K562 (cell line): ENCODE data around the gene FAM83G. TPM values are rescaled to one million over a fixed set of nuclear protein-coding genes. Genes with fewer than 3 reads are reported as not detected.
A peak's percentile ranks its signal among the peaks of the same experiment; 100 is the strongest.

Source experiments
- ATF1 ChIP-seq, 2 experiments: fragments of 450-650 bp in 1 of 2; IDR thresholded peaks; 2 replicates each; pipeline ENCODE4 v1.6.1; 2016; ENCODE audit warnings: missing compliant biosample characterization in 1 of 2, missing genetic modification characterization in 1 of 2
- BRCA1 ChIP-seq, 2 experiments: fragments of 450-650 bp in 1 of 2; sonication (generic) in 1 of 2; formaldehyde crosslinking in 1 of 2; IDR thresholded peaks; 2 replicates each; pipeline versions ENCODE4 v1.5.0 to v1.6.1; 2017 to 2020; ENCODE audit warnings: mild to moderate bottlenecking in 1 of 2, missing genetic modification reagents in 1 of 2
- CEBPB ChIP-seq: fragments of 450-650 bp; IDR thresholded peaks from 2 replicates; pipeline ENCODE4 v1.6.1; 2016; ENCODE audit warnings: missing genetic modification characterization, missing compliant biosample characterization
- CLOCK ChIP-seq: fragments of 250-450 bp; sonication (Bioruptor Pico); IDR thresholded peaks from 2 replicates; pipeline ENCODE4 v1.4.0; 2020; ENCODE audit warnings: mild to moderate bottlenecking, moderate library complexity, borderline replicate concordance
- CREBBP ChIP-seq: IDR thresholded peaks from one replicate; pipeline ENCODE4 v1.6.1; 2012; ENCODE audit warnings: low read depth, mild to moderate bottlenecking, control low read depth, inconsistent platforms, low read length
- CSDE1 ChIP-seq, 2 experiments: fragments of 450-650 bp; IDR thresholded peaks; 2 replicates each; pipeline ENCODE4 v1.6.1; 2016; ENCODE audit warnings: mild to moderate bottlenecking in 1 of 2
- ETV1 ChIP-seq: fragments of 450-650 bp; conservative IDR thresholded peaks from 2 replicates; pipeline ENCODE4 v1.6.1; 2016; ENCODE audit warnings: missing genetic modification characterization, control low read depth, low read depth, missing compliant biosample characterization
- GTF2B ChIP-seq: IDR thresholded peaks from 2 replicates; pipeline ENCODE4 v1.6.1; 2011; ENCODE audit not compliant: insufficient read length; ENCODE audit errors: extremely low read depth
- ILK ChIP-seq: fragments of 450-650 bp; IDR thresholded peaks from 2 replicates; pipeline ENCODE4 v1.6.1; 2016; ENCODE audit warnings: missing genetic modification characterization, low read depth, mild to moderate bottlenecking, missing compliant biosample characterization, moderate library complexity, borderline replicate concordance
- MBD1 ChIP-seq: fragments of 250-450 bp; sonication (Bioruptor Pico); IDR thresholded peaks from 2 replicates; pipeline ENCODE4 v1.8.0; 2022; ENCODE audit warnings: inconsistent platforms
- MEF2D ChIP-seq: conservative IDR thresholded peaks from 2 replicates; pipeline ENCODE4 v1.6.1; 2016; ENCODE audit warnings: low read depth, missing genetic modification characterization, missing compliant biosample characterization
- NFXL1 ChIP-seq: fragments of 450-650 bp; formaldehyde crosslinking; IDR thresholded peaks from 2 replicates; pipeline ENCODE4 v1.4.0; 2021; ENCODE audit warnings: mild to moderate bottlenecking
- PHB2 ChIP-seq: fragments of 450-650 bp; IDR thresholded peaks from 2 replicates; pipeline ENCODE4 v1.6.1; 2017; ENCODE audit warnings: low read depth
- POLR2G ChIP-seq: fragments of 200-400 bp; formaldehyde crosslinking; IDR thresholded peaks from 2 replicates; pipeline ENCODE4 v1.6.1; 2017; ENCODE audit warnings: low read depth, mild to moderate bottlenecking, antibody characterized with exemption, low read length, moderate library complexity
- POLR3A ChIP-seq: IDR thresholded peaks from 2 replicates; pipeline ENCODE4 v1.6.1; 2011; ENCODE audit warnings: borderline replicate concordance, mild to moderate bottlenecking, moderate library complexity; ENCODE audit not compliant: insufficient read length, insufficient read depth; ENCODE audit errors: extremely low read depth
- RBFOX2 ChIP-seq: fragments of 200-400 bp; formaldehyde crosslinking; IDR thresholded peaks from 2 replicates; pipeline ENCODE4 v1.6.1; 2017; ENCODE audit warnings: low read depth, mild to moderate bottlenecking, low read length, moderate library complexity
- TAF15 ChIP-seq: fragments of 200-400 bp; formaldehyde crosslinking; IDR thresholded peaks from 2 replicates; pipeline ENCODE4 v1.6.1; 2017; ENCODE audit warnings: mild to moderate bottlenecking, low read depth, low read length, moderate library complexity
- TBP ChIP-seq: optimal IDR thresholded peaks from 2 replicates; pipeline ENCODE3; 2011; ENCODE audit warnings: low read depth, low read length, improper control_type of control experiment
- TSHZ1 ChIP-seq: fragments of 250-450 bp; sonication (Bioruptor Pico); IDR thresholded peaks from 2 replicates; pipeline ENCODE4 v1.4.0; 2020; ENCODE audit warnings: mild to moderate bottlenecking, moderate library complexity
- YBX1 ChIP-seq: fragments of 450-650 bp; IDR thresholded peaks from 2 replicates; pipeline ENCODE4 v1.7.1; 2016; ENCODE audit warnings: mild to moderate bottlenecking
- polyA plus RNA-seq, 8 experiments: library from polyadenylated mRNA; depleted of rRNA in 4 of 8; stranded (reverse) in 5 of 8; unstranded in 3 of 8; fragments of >200 nt; fragmentation: Nextera tagmentation in 2 of 8; fragmentation: Illumina TruSeq in 1 of 8; extraction: Ambion mirVana in 2 of 8; extraction: Trizol in 1 of 8; gene quantifications; 2 replicates each; pipeline versions ENCODE4 v1.2.1 to v1.2.3, GENCODE V29; 2011 to 2014; ENCODE audit warnings: inconsistent platforms in 1 of 8, missing spikeins in 1 of 8
- total RNA-seq, 7 experiments: library from RNA; depleted of rRNA in 6 of 7; stranded (reverse); fragments of >200 nt in 6 of 7; fragmentation: Illumina TruSeq in 2 of 7; extraction: Trizol in 2 of 7; gene quantifications; 2 replicates each; pipeline versions ENCODE4 v1.2.1 to v1.2.3, GENCODE V29; 2011 to 2021; ENCODE audit warnings: low replicate concordance in 1 of 7

FAM83G gene
- total and polyA plus RNA-seq, 9 of the 15 experiments (the other 6 are each of a cell fraction or from before 2014, with no cell fraction given): 0.04 to 10.3 (median 4.5) TPM; not detected in 1

GRCh38 chr17:19021622-19022083 is 17.1 kb upstream of the FAM83G start (continued):
- no peak for TF ChIP-seq ATF1 (CRISPR knock-in tag; IDR thresholded peaks at IDR 0.05)
- 0 out of 2 replicates have a peak, but pooled peaks have one; percentile 10 for TF ChIP-seq ATF1 (tag; IDR thresholded peaks at IDR 0.05)
- no peak for TF ChIP-seq CSDE1 (IDR thresholded peaks at IDR 0.05)
- TF ChIP-seq YBX1: no peak
- TF ChIP-seq CREBBP: no peak
- no peak for TF ChIP-seq MBD1 (CRISPR knock-in tag)
- peak; percentile 46 for TF ChIP-seq POLR2G
- no peak for TF ChIP-seq GTF2B
- TF ChIP-seq RBFOX2: peak; percentile 42; the same call in 1 of the 2 replicates
- TF ChIP-seq NFXL1 (CRISPR knock-in tag): no peak
- no peak for TF ChIP-seq CEBPB (tag)
- no peak for TF ChIP-seq TSHZ1 (CRISPR knock-in tag)
- no peak for TF ChIP-seq ILK (tag)
- no peak for TF ChIP-seq MEF2D (tag)
- TF ChIP-seq CLOCK (CRISPR knock-in tag): no peak
- no peak for TF ChIP-seq PHB2
- TF ChIP-seq TAF15: no peak
- no peak for TF ChIP-seq ETV1
- no peak for TF ChIP-seq BRCA1 (IDR thresholded peaks at IDR 0.05)
- no peak for TF ChIP-seq BRCA1 (CRISPR knock-in tag; IDR thresholded peaks at IDR 0.05)
- TF ChIP-seq TBP: no peak
- no peak for TF ChIP-seq POLR3A
